ENCODE data around the gene NBEA.

The NBEA gene

GRCh38 chr13:35449821-35450220 is 507.8 kb downstream of the NBEA start:
- H3K4me3 ChIP-seq (ENCODE audit: low read depth, low read length) = no peak overlapping the region
- no peak for DNase-seq (ENCODE audit: low read depth)
- TF ChIP-seq CTCF (IDR thresholded peaks at IDR 0.05; ENCODE audit: low read depth, low read length, missing control alignments) = no peak

- no peak overlapping the region for H3K4me3 ChIP-seq (ENCODE audit: low read depth, low read length)
- TF ChIP-seq CTCF (IDR thresholded peaks at IDR 0.05; ENCODE audit: low read depth, low read length, missing control alignments) = no peak
- DNase-seq (ENCODE audit: low read depth) = no peak
These were observed 513.0 kb downstream of the NBEA start for GRCh38 chr13:35455022-35455421.

- no peak overlapping the region for H3K4me3 ChIP-seq (ENCODE audit: low read depth, low read length)
- no peak for DNase-seq (ENCODE audit: low read depth)
- no peak for TF ChIP-seq CTCF (IDR thresholded peaks at IDR 0.05; ENCODE audit: low read depth, low read length, missing control alignments)
These were observed 515.2 kb downstream of the NBEA start for GRCh38 chr13:35457258-35457657.

- no peak for TF ChIP-seq CTCF (IDR thresholded peaks at IDR 0.05; ENCODE audit: low read depth, low read length, missing control alignments)
- no peak for DNase-seq (ENCODE audit: low read depth)
- no peak overlapping the region for H3K4me3 ChIP-seq (ENCODE audit: low read depth, low read length)
These were observed 518.0 kb downstream of the NBEA start for GRCh38 chr13:35460061-35460460.

GRCh38 chr13:35465371-35465770 is 523.3 kb downstream of the NBEA start:
- H3K4me3 ChIP-seq (ENCODE audit: low read depth, low read length) = no peak overlapping the region
- no peak for DNase-seq (ENCODE audit: low read depth)
- no peak for TF ChIP-seq CTCF (IDR thresholded peaks at IDR 0.05; ENCODE audit: low read depth, low read length, missing control alignments)

- TF ChIP-seq CTCF (IDR thresholded peaks at IDR 0.05; ENCODE audit: low read depth, low read length, missing control alignments) = no peak
- H3K4me3 ChIP-seq (ENCODE audit: low read depth, low read length) = no peak overlapping the region
- DNase-seq (ENCODE audit: low read depth) = no peak
These were observed 526.1 kb downstream of the NBEA start for GRCh38 chr13:35468195-35468594.

GRCh38 chr13:35469806-35470525 is 527.9 kb downstream of the NBEA start:
- no peak overlapping the region for H3K4me3 ChIP-seq (ENCODE audit: low read depth, low read length)
- TF ChIP-seq CTCF (IDR thresholded peaks at IDR 0.05; ENCODE audit: low read depth, low read length, missing control alignments) = no peak
- DNase-seq (ENCODE audit: low read depth) = no peak
